HepG2 (cell line): ENCODE measurements around the gene PGS1. TPM values are rescaled to one million over a fixed set of nuclear protein-coding genes. Genes with fewer than 3 reads are reported as not detected.

Source experiments
- ATAC-seq: fragments of 200-7000 bp; cut with Tn5 transposase; 3 replicates; pipeline ENCODE4 v1.9.1; 2020; ENCODE audit warnings: mild to moderate bottlenecking, moderate library complexity
- BruUV-seq: library from RNA; stranded (reverse); fragments of 400-500 nt; replicated peaks from 2 replicates; lab custom pipeline; 2021; lab: Mats Ljungman, UMichigan
- CTCF ChIA-PET: fragments of 300-600 bp; formaldehyde crosslinking; extraction: SDS; loops from one replicate; lab custom pipeline; 2021; ENCODE audit warnings: low total read pairs, inconsistent platforms, low intra/inter-chr PET ratio; lab: Yijun Ruan, JAX
- POLR2A ChIA-PET: fragments of 350-600 bp; sonication (Branson Sonifier 250); formaldehyde crosslinking; loops from one replicate; lab custom pipeline; 2020; ENCODE audit warnings: antibody characterized with exemption, inconsistent platforms; lab: Yijun Ruan, JAX
- DNase-seq: peaks from one replicate; pipeline ENCODE4 v3.0.0-alpha.2; 2015; ENCODE audit warnings: low spot score
- FAIRE-seq: peaks from 3 replicates; lab custom pipeline; 2011; peaks lifted over from hg19 to GRCh38; lab: Jason Lieb, UNC
- H2AFZ ChIP-seq: one replicate; pipeline ENCODE4 v1.6.1; 2011; ENCODE audit warnings: low read length, inconsistent platforms
- H3K27ac ChIP-seq: fragments of 300-600 bp; 3 replicates; pipeline ENCODE4 v1.8.0; 2011; ENCODE audit warnings: mixed run types, mild to moderate bottlenecking, mixed read lengths, low read length, inconsistent platforms; ENCODE audit not compliant: insufficient read depth; ENCODE audit errors: extremely low read length
- H3K27me3 ChIP-seq, 2 experiments: fragments of 200-600 bp in 1 of 2; 2 replicates in 1 of 2; 3 replicates in 1 of 2; pipeline versions ENCODE4 v1.6.0 to v1.8.0; 2011; ENCODE audit warnings: low read length in 2 of 2, mild to moderate bottlenecking in 2 of 2, moderate library complexity in 2 of 2, inconsistent platforms in 1 of 2; ENCODE audit not compliant: insufficient read depth in 2 of 2, control insufficient read depth in 1 of 2
- H3K36me3 ChIP-seq, 2 experiments: fragments of 200-600 bp in 1 of 2; replicated peaks in 1 of 2; 2 replicates in 1 of 2; 3 replicates in 1 of 2; pipeline versions ENCODE4 v1.5.1 to v1.8.0; 2011; ENCODE audit warnings: low read length in 2 of 2, inconsistent platforms in 1 of 2; ENCODE audit not compliant: insufficient read depth in 2 of 2, control insufficient read depth in 1 of 2
- H3K4me1 ChIP-seq: 2 replicates; pipeline ENCODE4 v1.5.1; 2012; ENCODE audit warnings: low read length, inconsistent platforms; ENCODE audit not compliant: insufficient read depth
- H3K4me2 ChIP-seq: 2 replicates; pipeline ENCODE4 v1.6.0; 2011; ENCODE audit warnings: low read depth, low read length, inconsistent platforms
- H3K4me3 ChIP-seq, 3 experiments: fragments of 200-600 bp in 1 of 3; sonication (generic), shearing (Covaris generic) in 1 of 3; replicated peaks in 1 of 3; 2 replicates each; pipeline ENCODE4 v1.5.1; 2011 to 2016; ENCODE audit warnings: low read length in 3 of 3, inconsistent platforms in 2 of 3, low read depth in 2 of 3, mild to moderate bottlenecking in 2 of 3, control low read depth in 1 of 3, mixed read lengths in 1 of 3; ENCODE audit not compliant: insufficient read depth in 1 of 3
- H3K79me2 ChIP-seq: one replicate; pipeline ENCODE4 v1.6.1; 2011; ENCODE audit warnings: low read length, inconsistent platforms; ENCODE audit not compliant: insufficient read depth
- H3K9ac ChIP-seq: 2 replicates; pipeline ENCODE4 v1.6.0; 2011; ENCODE audit warnings: mild to moderate bottlenecking, low read depth, low read length, inconsistent platforms; ENCODE audit not compliant: insufficient read depth
- H3K9me3 ChIP-seq: 2 replicates; pipeline ENCODE4 v1.5.1; 2012; ENCODE audit warnings: mild to moderate bottlenecking, low read length
- H4K20me1 ChIP-seq: 2 replicates; pipeline ENCODE4 v1.6.0; 2011; ENCODE audit warnings: inconsistent platforms, mild to moderate bottlenecking, low read length, moderate library complexity; ENCODE audit not compliant: insufficient read depth
- IRF9 ChIP-seq: sonication (generic); formaldehyde crosslinking; IDR thresholded peaks from 2 replicates; pipeline ENCODE4 v1.8.0; 2022; ENCODE audit warnings: missing genetic modification reagents, mild to moderate bottlenecking, borderline replicate concordance
- MYC ChIP-seq: sonication (generic); formaldehyde crosslinking; IDR thresholded peaks from 2 replicates; pipeline ENCODE4 v1.9.0; 2021; ENCODE audit warnings: missing genetic modification reagents, borderline replicate concordance
- POLR2AphosphoS5 ChIP-seq: IDR thresholded peaks from 2 replicates; pipeline ENCODE4 v1.6.1; 2012; ENCODE audit warnings: low read depth, low read length
- TCF12 ChIP-seq, 2 experiments: fragments of 450-650 bp in 1 of 2; sonication (generic) in 1 of 2; formaldehyde crosslinking in 1 of 2; IDR thresholded peaks; 2 replicates each; pipeline versions ENCODE4 v1.6.1 to v1.8.0; 2017 to 2022; ENCODE audit warnings: antibody characterized with exemption in 1 of 2, mild to moderate bottlenecking in 1 of 2, missing genetic modification reagents in 1 of 2, moderate library complexity in 1 of 2
- ZBTB25 ChIP-seq: IDR thresholded peaks from 2 replicates; pipeline ENCODE4 v1.6.1; 2018; ENCODE audit warnings: missing genetic modification reagents
- WGBS: methylation state at CpG from one replicate; pipeline ENCODE4 v1.1.6; 2017; ENCODE audit warnings: low lambda C conversion rate; 5-methylcytosine and 5-hydroxymethylcytosine counted together
- in situ Hi-C: cut with HindIII; loops from 2 replicates; pipeline ENCODE4 v1.10.0; 2017; ENCODE audit warnings: low pct_unique_long_range_greater_than_20kb; ENCODE audit not compliant: extremely low pct_ligation_motif_present
- intact Hi-C: fragments of 100-400 bp; cut with micrococcal nuclease; formaldehyde crosslinking; loops from one replicate; pipeline ENCODE4 v1.10.0; 2022; ENCODE audit not compliant: unreplicated experiment
- polyA plus RNA-seq, 8 experiments: library from polyadenylated mRNA; depleted of rRNA in 3 of 8; stranded (reverse) in 7 of 8; unstranded in 1 of 8; fragments of >200 nt; fragmentation: Illumina TruSeq in 4 of 8; extraction: Trizol in 4 of 8; gene quantifications; 2 replicates each; pipeline versions ENCODE4 v1.2.1 to v1.2.3, GENCODE V29; 2011 to 2016; ENCODE audit warnings: low read depth in 4 of 8, missing spikeins in 1 of 8, mixed read lengths in 1 of 8; ENCODE audit not compliant: insufficient read depth in 1 of 8
- total RNA-seq, 5 experiments: library from RNA; depleted of rRNA; stranded (reverse); fragments of >200 nt; fragmentation: Illumina TruSeq; extraction: Trizol; gene quantifications; 2 replicates each; pipeline ENCODE4 v1.2.3, GENCODE V29; 2016; ENCODE audit warnings: low read depth in 1 of 5

PGS1 gene
- total and polyA plus RNA-seq, 2 of the 13 experiments (the other 11 are each of a cell fraction or from before 2014, with no cell fraction given) = 25.9 to 31.5 TPM

GRCh38 chr17:78462148-78462547, 83.7 kb downstream of the PGS1 start:
- Histone ChIP-seq H3K4me3 (no peak overlapping the region), H3K79me2 (no peaks in the 10 kb centered on the region), H3K9ac (no peak overlapping the region), H3K4me1 (peaks cover 11% of the 10 kb centered on the region), H3K36me3 (no peaks in the 10 kb centered on the region), H4K20me1 (no peaks in the 10 kb centered on the region), H3K27me3 (peaks cover 2 to 31% of the 10 kb centered on the region in 2 experiments; a peak in 3 of 5 replicates), H3K9me3 (no peaks in the 10 kb centered on the region), H3K27ac (no peak overlapping the region), H3K4me2 (no peak overlapping the region), H2AFZ (no peak overlapping the region)
- ATAC-seq (no peak), FAIRE-seq (no peak), DNase-seq (no peak)
- intact Hi-C loops = no loop called here
- WGBS = 57% methylated on average over 8 of the region's 8 CpGs
- no TSS peak for BruUV-seq
- in situ Hi-C loops = no loop called here
- TF ChIP-seq MYC (CRISPR knock-in tag) = no peak
- TF ChIP-seq IRF9 (CRISPR knock-in tag) = no peak
- no peak for TF ChIP-seq TCF12 (IDR thresholded peaks at IDR 0.05)
- no peak for TF ChIP-seq TCF12 (CRISPR knock-in tag; IDR thresholded peaks at IDR 0.05)
- no peak for TF ChIP-seq ZBTB25 (CRISPR knock-in tag)
- TF ChIP-seq POLR2AphosphoS5 = no peak
- ChIA-PET POLR2A (no interaction called here), CTCF (no interaction called here)
